HUES64 (cell line): Measurements from ENCODE around the gene CCDC90B.

Experiments used
- H3K27ac ChIP-seq: 2 replicates; pipeline ENCODE4 v1.7.0; 2013; ENCODE audit warnings: low read depth, low read length, inconsistent platforms
- H3K27me3 ChIP-seq: 2 replicates; pipeline ENCODE4 v1.6.1; 2013; ENCODE audit warnings: mild to moderate bottlenecking, low read length; ENCODE audit not compliant: insufficient read depth
- H3K36me3 ChIP-seq: 2 replicates; pipeline ENCODE4 v1.6.1; 2013; ENCODE audit warnings: mild to moderate bottlenecking, low read length; ENCODE audit not compliant: insufficient read depth
- H3K4me1 ChIP-seq: 2 replicates; pipeline ENCODE4 v1.6.1; 2013; ENCODE audit warnings: mild to moderate bottlenecking, low read length, moderate library complexity; ENCODE audit not compliant: insufficient read depth
- H3K4me3 ChIP-seq: 2 replicates; pipeline ENCODE4 v1.5.1; 2013; ENCODE audit warnings: mild to moderate bottlenecking, low read length, moderate library complexity
- H3K9ac ChIP-seq: 2 replicates; pipeline ENCODE4 v1.6.1; 2013; ENCODE audit warnings: mild to moderate bottlenecking, low read depth, low read length
- H3K9me3 ChIP-seq: 2 replicates; pipeline ENCODE4 v1.6.1; 2013; ENCODE audit warnings: low read depth, low read length; ENCODE audit not compliant: insufficient read depth
- WGBS: fragments of 150-250, 120-280 bp; methylation state at CpG from one replicate; pipeline ENCODE4 v1.1.7; 2013; ENCODE audit warnings: missing lambda C conversion rate; 5-methylcytosine and 5-hydroxymethylcytosine counted together

CCDC90B gene

DNA sequence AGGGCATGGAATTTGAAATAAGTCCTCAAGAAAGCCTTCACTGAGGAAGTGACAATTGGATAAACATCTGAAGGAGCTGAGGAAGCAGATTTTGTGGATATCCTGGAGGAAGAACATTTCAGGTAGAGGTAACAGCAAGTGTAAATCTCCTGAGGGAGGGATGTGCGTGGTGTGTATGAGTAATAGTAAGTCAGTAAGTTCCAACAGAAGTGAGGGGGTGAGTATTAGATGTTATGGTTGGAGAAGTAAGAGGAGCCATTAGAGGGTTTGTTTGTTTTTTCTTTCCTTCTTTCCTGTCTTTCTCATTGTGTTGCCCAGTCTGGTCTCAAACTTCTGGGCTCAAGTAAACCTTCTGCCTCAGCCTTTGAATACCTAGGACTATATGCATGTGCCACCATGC, 63.7 kb downstream of the CCDC90B start:
- no peaks in the 10 kb centered on the region for H3K4me1 ChIP-seq
- no peaks in the 10 kb centered on the region for H3K27me3 ChIP-seq
- WGBS = 93% methylated on average over 1 of the region's 1 CpG
- H3K9ac ChIP-seq = no peak overlapping the region
- H3K36me3 ChIP-seq = no peaks in the 10 kb centered on the region
- H3K4me3 ChIP-seq = no peak overlapping the region
- no peaks in the 10 kb centered on the region for H3K9me3 ChIP-seq
- no peak overlapping the region for H3K27ac ChIP-seq

- no peaks in the 10 kb centered on the region for H3K4me1 ChIP-seq
- H3K4me3 ChIP-seq = no peak overlapping the region
- H3K36me3 ChIP-seq = no peaks in the 10 kb centered on the region
Observed at GRCh38 chr11:83221694-83222093, 64.5 kb downstream of the CCDC90B start.

GRCh38 chr11:83220260-83220659, 65.9 kb downstream of the CCDC90B start:
- Histone ChIP-seq H3K9ac (no peak overlapping the region), H3K4me1 (no peaks in the 10 kb centered on the region), H3K36me3 (no peaks in the 10 kb centered on the region), H3K9me3 (no peaks in the 10 kb centered on the region), H3K27ac (no peak overlapping the region), H3K27me3 (no peaks in the 10 kb centered on the region), H3K4me3 (no peak overlapping the region)
- 89% methylated on average over 10 of the region's 10 CpGs for WGBS

More at GRCh38 chr11:83221694-83222093, 64.5 kb downstream of the CCDC90B start:
- Histone ChIP-seq H3K9ac (no peak overlapping the region), H3K9me3 (no peaks in the 10 kb centered on the region), H3K27ac (no peak overlapping the region), H3K27me3 (no peaks in the 10 kb centered on the region)

DNA sequence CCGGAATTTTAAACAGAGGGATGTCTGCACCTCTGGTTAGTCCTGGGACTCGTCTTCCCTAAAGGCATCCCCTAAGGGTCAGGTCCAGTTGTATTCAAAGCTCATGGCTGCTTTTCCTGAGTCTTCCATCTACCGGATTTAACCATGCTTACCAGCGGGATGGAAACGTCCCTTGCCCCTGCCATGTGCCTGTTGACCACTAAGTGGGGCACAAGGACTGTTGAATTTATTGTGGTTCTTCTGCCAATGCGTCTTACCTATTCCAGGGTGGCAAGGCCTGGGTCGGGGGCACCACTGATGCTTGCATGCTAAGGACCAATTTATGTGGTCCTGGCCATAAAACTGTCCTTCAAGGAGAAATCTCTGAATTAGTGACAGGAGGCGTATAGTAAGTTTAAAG, 67.1 kb downstream of the CCDC90B start:
- no peak overlapping the region for H3K4me3 ChIP-seq
- H3K36me3 ChIP-seq = no peaks in the 10 kb centered on the region
- no peak overlapping the region for H3K27ac ChIP-seq
- no peaks in the 10 kb centered on the region for H3K27me3 ChIP-seq
- WGBS = 83% methylated on average over 8 of the region's 8 CpGs
- H3K9ac ChIP-seq = no peak overlapping the region
- no peaks in the 10 kb centered on the region for H3K4me1 ChIP-seq
- no peaks in the 10 kb centered on the region for H3K9me3 ChIP-seq
